Left forelimb (tissue), 1 donor: ENCODE results near the gene TIMM21.

Experiments used
- DNase-seq: peaks from one replicate; pipeline ENCODE4 v3.0.0-alpha.2; 2018; ENCODE audit warnings: low spot score

Gene TIMM21

GRCh38 chr18:74194691-74195090 is 46.4 kb downstream of the TIMM21 start:
- DNase-seq, result no peak

- DNase-seq, result no peak
Observed at GRCh38 chr18:74196220-74197119, 48.1 kb downstream of the TIMM21 start.

- DNase-seq, result no peak
Observed at GRCh38 chr18:74197705-74198341, 49.5 kb downstream of the TIMM21 start.

- DNase-seq, result no peak
Observed at GRCh38 chr18:74198453-74198852, 50.1 kb downstream of the TIMM21 start.

GRCh38 chr18:74200780-74201179 is 52.5 kb downstream of the TIMM21 start:
- no peak for DNase-seq

GRCh38 chr18:74203811-74204210 is 55.5 kb downstream of the TIMM21 start:
- no peak for DNase-seq

- no peak for DNase-seq
Observed at GRCh38 chr18:74204526-74205152, 56.3 kb downstream of the TIMM21 start.
